Keratinocyte (primary cell): ENCODE results near the gene SPATA20. TPM values are rescaled to one million over a fixed set of nuclear protein-coding genes. Genes with fewer than 3 reads are reported as not detected.

Experiments
- DNase-seq: peaks from one replicate; pipeline ENCODE4 v3.0.0-alpha.2; 2011; ENCODE audit warnings: low read depth, missing footprints, low spot score
- FAIRE-seq: peaks from 2 replicates; lab custom pipeline; 2011; peaks lifted over from hg19 to GRCh38; lab: Jason Lieb, UNC
- H2AFZ ChIP-seq: 2 replicates; pipeline ENCODE4 v1.6.0; 2012; ENCODE audit warnings: low read length, control low read depth, inconsistent platforms; ENCODE audit not compliant: control insufficient read depth
- H3K27ac ChIP-seq: 2 replicates; pipeline ENCODE4 v1.5.1; 2011; ENCODE audit warnings: low read length; ENCODE audit not compliant: control insufficient read depth, insufficient read depth
- H3K27me3 ChIP-seq: 3 replicates; pipeline ENCODE4 v1.6.0; 2011; ENCODE audit warnings: low read length; ENCODE audit not compliant: control insufficient read depth, insufficient read depth; ENCODE audit errors: extremely low read depth
- H3K36me3 ChIP-seq, 2 experiments: 2 replicates in 1 of 2; 3 replicates in 1 of 2; pipeline ENCODE4 v1.5.1; 2011; ENCODE audit warnings: low read length in 2 of 2, mild to moderate bottlenecking in 1 of 2; ENCODE audit not compliant: control insufficient read depth in 2 of 2, insufficient read depth in 2 of 2; ENCODE audit errors: extremely low read depth in 1 of 2
- H3K4me1 ChIP-seq: 3 replicates; pipeline ENCODE4 v1.5.1; 2011; ENCODE audit warnings: low read length; ENCODE audit not compliant: control insufficient read depth, insufficient read depth; ENCODE audit errors: extremely low read depth
- H3K4me2 ChIP-seq: 3 replicates; pipeline ENCODE4 v1.6.0; 2011; ENCODE audit warnings: low read depth, low read length; ENCODE audit not compliant: control insufficient read depth, insufficient read depth; ENCODE audit errors: extremely low read depth
- H3K4me3 ChIP-seq, 3 experiments: fragments of 200-600 bp in 1 of 3; sonication (generic) in 1 of 3; 2 replicates in 2 of 3; 3 replicates in 1 of 3; pipeline ENCODE4 v1.5.1; 2011 to 2016; ENCODE audit warnings: low read length in 3 of 3, mild to moderate bottlenecking in 3 of 3, control low read depth in 2 of 3, inconsistent platforms in 1 of 3, low read depth in 1 of 3, mixed read lengths in 1 of 3, mixed run types in 1 of 3, moderate library complexity in 1 of 3; ENCODE audit not compliant: control insufficient read depth in 2 of 3, insufficient read depth in 2 of 3; ENCODE audit errors: extremely low read depth in 1 of 3
- H3K79me2 ChIP-seq: 2 replicates; pipeline ENCODE4 v1.6.0; 2012; ENCODE audit warnings: low read length; ENCODE audit not compliant: control insufficient read depth, insufficient read depth
- H3K9ac ChIP-seq: 3 replicates; pipeline ENCODE4 v1.6.0; 2011; ENCODE audit warnings: low read length; ENCODE audit not compliant: control insufficient read depth, insufficient read depth; ENCODE audit errors: extremely low read depth
- H3K9me1 ChIP-seq: 3 replicates; pipeline ENCODE4 v1.6.0; 2011; ENCODE audit warnings: low read length; ENCODE audit not compliant: control insufficient read depth, insufficient read depth; ENCODE audit errors: extremely low read depth
- H3K9me3 ChIP-seq: 2 replicates; pipeline ENCODE4 v1.5.1; 2012; ENCODE audit warnings: low read depth, low read length; ENCODE audit not compliant: control insufficient read depth
- H4K20me1 ChIP-seq: 3 replicates; pipeline ENCODE4 v1.6.0; 2011; ENCODE audit warnings: low read length; ENCODE audit not compliant: control insufficient read depth, insufficient read depth; ENCODE audit errors: extremely low read depth
- EZH2 ChIP-seq: IDR thresholded peaks from one replicate; pipeline ENCODE4 v1.6.1; 2012; ENCODE audit warnings: inconsistent platforms, mild to moderate bottlenecking, low read length, moderate library complexity
- dilution Hi-C: fragments of 300-500 bp; cut with MboI; formaldehyde crosslinking; loops from one replicate; pipeline ENCODE4 v1.7.0; 2020; ENCODE audit warnings: low sequenced_read_pairs; ENCODE audit not compliant: extremely low pct_ligation_motif_present
- polyA minus RNA-seq, 3 experiments: library from RNA; depleted of rRNA, polyadenylated mRNA; stranded (reverse); fragments of >200 nt; gene quantifications; 1 replicate in 1 of 3; 2 replicates in 1 of 3; 3 replicates in 1 of 3; pipeline ENCODE4 v1.2.3, GENCODE V29; 2011
- polyA plus RNA-seq, 5 experiments: library from polyadenylated mRNA; depleted of rRNA in 3 of 5; stranded (reverse) in 3 of 5; stranded (forward) in 1 of 5; unstranded in 1 of 5; fragments of >200 nt; gene quantifications; 1 replicate in 1 of 5; 2 replicates in 3 of 5; 3 replicates in 1 of 5; pipeline versions ENCODE4 v1.2.1 to v1.2.3, GENCODE V29; 2011 to 2012; ENCODE audit warnings: missing spikeins in 2 of 5, low read depth in 1 of 5, low replicate concordance in 1 of 5
- TF ChIP-seq, protein P1 (sequence below), 3 experiments: IDR thresholded peaks in 1 of 3; conservative IDR thresholded peaks in 1 of 3; optimal IDR thresholded peaks in 1 of 3; 2 replicates in 2 of 3; 3 replicates in 1 of 3; pipeline versions ENCODE3 to v1.5.1; 2011; ENCODE audit warnings: low read length in 3 of 3, mild to moderate bottlenecking in 3 of 3, moderate library complexity in 2 of 3, control low read depth in 1 of 3, inconsistent platforms in 1 of 3; ENCODE audit not compliant: insufficient read depth in 2 of 3; ENCODE audit errors: extremely low read depth in 1 of 3

SPATA20 gene
- polyA plus RNA-seq (17.2 to 30.4 TPM (median 21.3 TPM) in 3 replicates), polyA minus RNA-seq (19.1 to 70.4 TPM (median 26.5 TPM) in 3 replicates)
- 13.2 TPM for polyA plus RNA-seq (2011; ENCODE audit: low read depth)
- 9.5 and 18.5 TPM in 2 replicates for polyA plus RNA-seq (2011; cell fraction: cytosol; rRNA removed)
- polyA plus RNA-seq (2011; cell fraction: nucleus; rRNA removed): 80.5 and 131 TPM in 2 replicates
- polyA plus RNA-seq (2012; ENCODE audit: low replicate concordance): 15.7 and 35.8 TPM in 2 replicates
- 18.8 TPM for polyA minus RNA-seq (2011; cell fraction: cytosol; rRNA and poly(A)+ RNA removed)
- 27.4 and 29.4 TPM in 2 replicates for polyA minus RNA-seq (2011; cell fraction: nucleus; rRNA and poly(A)+ RNA removed)

DNA sequence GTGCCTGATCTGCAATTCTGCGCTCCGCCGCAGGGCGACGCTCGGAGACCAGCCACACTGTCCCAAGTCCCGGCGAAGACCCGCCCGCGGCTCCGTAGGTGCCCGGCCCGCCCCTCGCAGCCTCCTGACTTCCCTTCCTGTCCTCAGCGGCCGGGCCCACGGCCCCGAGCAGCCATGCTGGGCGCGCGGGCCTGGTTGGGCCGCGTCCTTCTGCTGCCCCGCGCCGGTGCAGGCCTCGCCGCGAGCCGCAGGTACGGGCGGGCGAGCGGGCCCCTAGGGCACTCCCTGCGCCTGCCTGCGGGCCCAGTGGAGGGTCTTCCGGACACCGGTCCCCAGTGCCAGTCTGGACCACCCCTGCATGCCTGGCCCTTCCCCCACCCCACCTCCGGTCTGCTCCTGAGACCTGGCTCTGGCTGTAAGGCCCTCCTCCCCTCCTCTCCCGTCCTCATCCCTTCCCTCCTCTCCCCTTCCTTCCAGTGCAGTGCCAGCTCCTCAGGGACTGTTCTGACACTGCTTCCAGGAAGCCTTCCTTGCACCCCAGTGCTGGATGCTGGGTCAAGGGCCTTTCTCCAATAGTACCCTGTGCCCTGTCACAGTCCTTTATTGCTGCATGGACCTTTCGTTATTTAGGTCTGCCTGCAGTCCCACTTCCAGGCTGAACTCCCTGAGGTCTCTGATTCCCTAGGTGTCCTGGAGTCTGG lies at the start of gene SPATA20:
Gene SPATA20 (plus strand): TSS at position 140 of the 701 bp plus-strand sequence. CDS start 35 bp downstream, at position 175.
- peak within 1 kb of the TSS; percentile 36 for H2AFZ ChIP-seq
- peaks cover 12 to 14% of the 10 kb centered on the region in 2 experiments for H3K36me3 ChIP-seq
- H3K27ac ChIP-seq: peak within 1 kb of the TSS; percentile 38
- no peaks in the 10 kb centered on the region for H3K9me3 ChIP-seq
- H3K27me3 ChIP-seq: no peaks in the 10 kb centered on the region
- no peaks in the 10 kb centered on the region for H3K79me2 ChIP-seq
- H3K4me1 ChIP-seq: peaks cover 21% of the 10 kb centered on the region
- DNase-seq (peak; percentile 69), FAIRE-seq (no peak)
- H4K20me1 ChIP-seq: no peaks in the 10 kb centered on the region
- TF ChIP-seq, protein P1, sequence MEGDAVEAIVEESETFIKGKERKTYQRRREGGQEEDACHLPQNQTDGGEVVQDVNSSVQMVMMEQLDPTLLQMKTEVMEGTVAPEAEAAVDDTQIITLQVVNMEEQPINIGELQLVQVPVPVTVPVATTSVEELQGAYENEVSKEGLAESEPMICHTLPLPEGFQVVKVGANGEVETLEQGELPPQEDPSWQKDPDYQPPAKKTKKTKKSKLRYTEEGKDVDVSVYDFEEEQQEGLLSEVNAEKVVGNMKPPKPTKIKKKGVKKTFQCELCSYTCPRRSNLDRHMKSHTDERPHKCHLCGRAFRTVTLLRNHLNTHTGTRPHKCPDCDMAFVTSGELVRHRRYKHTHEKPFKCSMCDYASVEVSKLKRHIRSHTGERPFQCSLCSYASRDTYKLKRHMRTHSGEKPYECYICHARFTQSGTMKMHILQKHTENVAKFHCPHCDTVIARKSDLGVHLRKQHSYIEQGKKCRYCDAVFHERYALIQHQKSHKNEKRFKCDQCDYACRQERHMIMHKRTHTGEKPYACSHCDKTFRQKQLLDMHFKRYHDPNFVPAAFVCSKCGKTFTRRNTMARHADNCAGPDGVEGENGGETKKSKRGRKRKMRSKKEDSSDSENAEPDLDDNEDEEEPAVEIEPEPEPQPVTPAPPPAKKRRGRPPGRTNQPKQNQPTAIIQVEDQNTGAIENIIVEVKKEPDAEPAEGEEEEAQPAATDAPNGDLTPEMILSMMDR (optimal IDR thresholded peaks at IDR 0.05 in 1 of 3, IDR thresholded peaks at IDR 0.05 in 1 of 3, conservative IDR thresholded peaks at IDR 0.05 in 1 of 3; ENCODE audit: extremely low read depth in 1 of 3, insufficient read depth in 2 of 3, low read length in 3 of 3): peak in 2 of 3 experiments; percentile 96 to 100
- TF ChIP-seq EZH2: no peak
- peak within 1 kb of the TSS; percentile 70 for H3K9ac ChIP-seq
- dilution Hi-C loops: no loop called here
- peak within 1 kb of the TSS; percentile 89 for H3K4me2 ChIP-seq
- H3K9me1 ChIP-seq: no peaks in the 10 kb centered on the region
- peak within 1 kb of the TSS; percentile 64 to 84 (median 81) for H3K4me3 ChIP-seq

DNA sequence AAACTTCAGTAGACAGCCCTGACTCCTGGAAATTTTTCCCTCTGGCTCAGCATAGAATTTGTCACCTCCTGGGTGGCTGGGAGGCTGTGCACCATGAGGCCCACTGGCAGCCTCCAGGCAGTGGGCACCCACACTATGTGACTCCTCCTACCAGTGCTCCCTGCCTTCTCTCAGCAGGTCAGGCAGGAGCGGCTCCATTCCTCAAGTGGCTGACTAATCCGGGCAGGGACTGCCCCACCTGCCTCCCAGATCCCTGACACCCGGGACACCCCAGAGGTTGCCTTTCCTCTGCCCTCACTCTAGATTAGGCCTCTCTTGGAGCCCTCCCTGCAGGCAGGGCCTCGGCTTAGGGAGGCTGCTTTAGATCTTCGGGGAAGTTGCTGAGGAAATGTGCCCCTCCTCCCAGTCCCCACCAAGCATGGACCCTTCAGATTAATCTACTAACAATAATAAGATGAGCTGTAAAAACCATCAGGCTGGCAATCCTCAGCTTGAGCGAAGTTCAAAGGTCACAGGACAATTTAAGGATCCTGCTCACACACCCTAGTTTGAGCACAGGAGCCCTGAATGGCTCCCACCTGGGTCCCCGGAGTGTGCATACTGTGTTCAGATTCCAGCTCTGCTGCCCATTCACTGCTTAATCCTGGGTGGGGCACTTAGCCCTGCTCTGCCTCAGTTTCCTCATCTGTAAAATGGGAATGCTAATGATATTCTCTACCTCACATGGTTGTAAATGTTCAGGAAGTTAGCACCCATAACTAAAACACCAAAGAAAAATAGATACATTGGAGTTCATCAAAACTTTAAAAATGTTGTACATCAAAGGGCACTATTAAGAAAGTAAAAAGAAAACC lies 48.7 kb upstream of the SPATA20 start:
- no peak for TF ChIP-seq EZH2
- TF ChIP-seq, protein P1 (optimal IDR thresholded peaks at IDR 0.05 in 1 of 3, IDR thresholded peaks at IDR 0.05 in 1 of 3, conservative IDR thresholded peaks at IDR 0.05 in 1 of 3; ENCODE audit: extremely low read depth in 1 of 3, insufficient read depth in 2 of 3, low read length in 3 of 3): no peak
- dilution Hi-C loops: no loop called here
- H2AFZ ChIP-seq: peak overlapping the region; percentile 54

More for the DNA sequence above, 48.7 kb upstream of the SPATA20 start:
- no peaks in the 10 kb centered on the region for H3K27me3 ChIP-seq
- H3K27ac ChIP-seq: peak overlapping the region; percentile 42
- H3K4me2 ChIP-seq: peak overlapping the region; percentile 46
- no peaks in the 10 kb centered on the region for H3K9me1 ChIP-seq
- H3K9ac ChIP-seq: peak overlapping the region; percentile 8
- peaks cover 10% of the 10 kb centered on the region for H3K4me1 ChIP-seq
- FAIRE-seq (peak; percentile 71), DNase-seq (peak; percentile 79)
- no peak overlapping the region for H3K4me3 ChIP-seq
- no peaks in the 10 kb centered on the region for H3K36me3 ChIP-seq
- H3K9me3 ChIP-seq: no peaks in the 10 kb centered on the region
- H3K79me2 ChIP-seq: no peaks in the 10 kb centered on the region
- H4K20me1 ChIP-seq: no peaks in the 10 kb centered on the region
